ENCODE data around the gene TAC4. TPM values are rescaled to one million over a fixed set of nuclear protein-coding genes. Genes with fewer than 3 reads are reported as not detected.

Gene TAC4
- not detected in 2 replicates for total RNA-seq

DNA sequence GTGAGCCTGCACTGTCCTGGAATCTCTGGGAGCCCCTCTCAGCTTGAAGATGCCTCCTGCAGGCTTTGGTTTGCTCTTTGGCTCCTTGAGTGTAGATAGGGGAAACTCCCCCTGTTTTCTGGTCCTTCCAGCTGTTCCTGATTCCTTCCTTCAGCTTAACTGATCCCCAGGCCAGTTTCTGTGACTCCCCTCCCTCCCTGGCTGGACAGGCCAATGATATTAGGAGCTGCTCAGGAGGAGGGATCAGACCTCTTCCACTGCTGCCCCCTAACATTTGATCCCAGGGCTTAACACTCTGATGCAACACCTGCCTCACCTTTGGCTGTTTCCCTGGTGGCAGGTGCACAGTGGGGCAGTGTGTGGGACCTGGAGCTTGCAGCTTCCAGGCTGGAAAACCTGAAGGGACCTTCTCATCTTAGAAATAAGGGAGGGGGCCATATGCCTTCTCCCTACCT, at the start of gene TAC4:
TAC4 (minus strand) TSS at position 51 of the 455 bp plus-strand sequence. CDS start 52 bp downstream, outside the sequence.

DNA sequence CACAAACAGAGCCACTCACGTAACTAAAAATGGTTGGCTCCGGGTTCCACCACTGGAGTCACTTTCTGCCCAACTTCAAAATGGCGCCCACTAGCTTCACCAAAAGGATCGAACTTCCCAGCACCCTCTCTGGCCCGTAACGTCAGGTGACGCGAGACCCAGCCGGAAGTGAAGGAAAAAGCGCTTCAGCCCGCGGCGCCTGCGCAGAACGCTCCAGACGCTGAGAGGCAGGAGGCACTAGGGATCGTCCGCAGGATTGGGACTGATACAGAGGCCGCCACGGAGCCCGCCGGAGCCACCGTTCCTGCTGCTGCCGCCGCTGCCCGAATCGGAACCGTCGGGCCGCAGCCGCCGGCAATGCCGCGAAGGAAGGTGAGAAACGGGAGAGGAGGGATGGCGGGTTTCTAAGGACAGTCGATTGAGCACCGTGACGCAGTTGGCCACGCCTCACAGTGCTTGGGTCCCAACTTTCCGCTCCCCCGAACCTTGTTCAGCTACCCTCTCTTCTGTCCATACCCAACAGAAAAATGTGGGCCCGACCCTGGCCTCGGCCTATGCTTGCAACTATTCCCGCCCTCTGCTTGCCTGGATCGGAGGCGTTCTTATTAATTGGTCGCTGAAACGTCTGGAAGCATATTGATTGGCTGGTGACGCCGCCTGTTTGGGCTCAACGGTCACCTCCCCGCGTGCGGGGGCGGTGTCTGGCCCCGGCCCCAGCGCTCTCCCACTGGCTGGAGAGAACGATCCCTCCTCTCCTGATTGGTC, 59.2 kb downstream of the TAC4 start, which contains the start of gene KAT7:
KAT7 (plus strand) TSS at position 204 of the 765 bp plus-strand sequence; CDS start at position 358, 154 bp downstream.

Other genes starting within 250 kb of the TAC4 start
- 50.1 and 65.0 TPM in 2 replicates for gene SPOP, start 170.0 kb downstream of the TAC4 start, total RNA-seq
- 70.2 and 84.1 TPM in 2 replicates for gene SLC35B1, start 140.1 kb downstream of the TAC4 start, total RNA-seq
- 7.6 and 16.7 TPM in 2 replicates for gene FAM117A, start 83.9 kb downstream of the TAC4 start, total RNA-seq
- 51.2 and 93.7 TPM in 2 replicates for gene KAT7, start 59.4 kb downstream of the TAC4 start, total RNA-seq
- gene DLX4, start 121.1 kb upstream of the TAC4 start, total RNA-seq = not detected in 2 replicates
- not detected in 2 replicates for gene DLX3, start 147.2 kb upstream of the TAC4 start, total RNA-seq
- 77.7 and 168 TPM in 2 replicates for gene ITGA3, start 208.0 kb upstream of the TAC4 start, total RNA-seq
- 15.8 and 28.7 TPM in 2 replicates for gene PDK2, start 247.3 kb upstream of the TAC4 start, total RNA-seq

Measured in vein endothelial cell (primary cell).